SKM-1 treated with dmso at 0.1 percent for 144 hours (cell line): ENCODE results near the gene AKAP9.
"Not testable (repeated sequence)": the region's sequence is repeated elsewhere in the genome, so short reads cannot be mapped to it uniquely, and the experiment has no call there.

Experiments used
- DNase-seq: peaks from one replicate; lab custom pipeline; 2025; ENCODE audit not compliant: unreplicated experiment; lab: John Stamatoyannopoulos, UW

AKAP9 gene

DNA sequence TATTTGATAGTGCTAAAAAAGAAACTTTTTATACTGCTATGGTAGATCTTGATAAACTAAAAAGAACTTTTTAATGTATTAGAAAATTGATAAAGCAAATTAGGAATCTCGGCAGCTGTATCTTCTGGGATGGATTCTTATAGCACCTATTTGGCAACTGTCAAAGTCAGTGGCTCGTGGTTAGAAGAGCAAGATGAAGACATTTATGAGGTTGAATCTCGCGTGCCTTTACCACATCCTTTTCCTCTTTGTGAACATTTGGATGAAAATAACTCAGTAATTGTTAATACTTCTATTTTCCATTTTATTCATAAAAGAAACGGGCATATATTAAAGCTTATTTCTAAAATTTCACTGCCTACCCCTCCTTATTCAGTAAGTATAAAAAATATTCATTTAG is 117.4 kb downstream of the AKAP9 start:
- peak; percentile 15 for DNase-seq

GRCh38 chr7:92058899-92059298 is 118.2 kb downstream of the AKAP9 start:
- DNase-seq, result no peak

- DNase-seq, result no peak
Observed at GRCh38 chr7:92061154-92061553, 120.5 kb downstream of the AKAP9 start.

- DNase-seq, result no peak
Observed at GRCh38 chr7:92064438-92065029, 123.9 kb downstream of the AKAP9 start.

DNA sequence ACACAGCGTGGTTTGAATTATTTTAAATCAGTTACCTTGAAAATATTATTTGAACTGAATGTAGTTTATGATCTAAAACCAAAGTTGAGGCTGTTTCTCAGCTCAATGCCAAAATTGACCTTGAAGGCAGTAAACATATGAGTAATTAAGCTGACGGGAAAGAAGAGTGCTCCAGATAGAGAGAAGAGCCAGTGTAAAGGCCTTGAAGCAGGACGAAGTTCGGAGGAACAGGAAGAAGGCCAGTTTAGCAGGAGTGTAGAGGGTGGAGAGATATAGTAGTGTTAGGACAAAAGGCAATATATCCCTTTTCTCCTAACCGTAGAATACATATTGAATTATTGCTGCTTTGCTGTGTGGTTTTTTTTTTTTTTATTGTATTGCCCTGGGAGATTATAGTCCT is 130.4 kb downstream of the AKAP9 start:
- no peak for DNase-seq

DNA sequence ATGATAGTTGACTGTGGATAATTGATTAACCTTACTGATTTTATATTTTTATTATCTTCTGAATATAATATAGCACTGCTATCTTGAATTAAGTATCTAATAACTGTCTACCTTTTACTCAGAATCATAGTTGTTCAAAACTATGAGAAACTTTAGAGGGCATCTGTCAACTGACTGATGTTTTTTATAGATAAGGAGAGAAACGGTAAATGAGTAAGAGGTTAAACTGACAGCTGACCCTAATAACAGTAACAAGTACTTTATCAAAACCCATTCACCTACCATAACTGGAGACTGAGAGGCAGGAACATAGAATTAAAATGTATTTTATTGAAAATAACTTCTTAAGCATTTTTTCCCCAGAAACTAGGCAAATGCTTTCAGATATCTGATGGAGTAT is 131.5 kb downstream of the AKAP9 start:
- DNase-seq, result no peak

DNA sequence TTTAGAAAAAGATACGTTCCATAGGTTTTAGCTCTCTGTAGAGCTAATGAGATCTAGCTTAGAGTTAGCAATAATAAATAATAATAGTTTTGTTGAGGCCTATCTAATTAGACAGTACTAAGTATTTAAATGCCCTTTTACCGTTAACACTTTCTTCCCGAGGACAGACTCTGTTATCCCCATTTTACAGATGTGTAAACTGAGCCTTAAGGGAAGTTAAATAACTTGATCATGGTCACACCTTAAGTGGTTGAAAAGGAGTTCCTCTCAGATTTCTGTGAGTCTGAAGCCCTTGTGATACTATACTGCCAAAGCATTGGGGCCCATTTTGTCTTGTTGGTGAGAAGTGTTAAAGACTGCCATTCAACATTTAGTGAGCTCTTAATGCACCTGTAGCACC is 132.0 kb downstream of the AKAP9 start:
- no peak for DNase-seq

- DNase-seq, result no peak
Observed at GRCh38 chr7:92075455-92076158, 134.9 kb downstream of the AKAP9 start.

GRCh38 chr7:92076509-92076908 is 135.8 kb downstream of the AKAP9 start:
- DNase-seq, result no peak

DNA sequence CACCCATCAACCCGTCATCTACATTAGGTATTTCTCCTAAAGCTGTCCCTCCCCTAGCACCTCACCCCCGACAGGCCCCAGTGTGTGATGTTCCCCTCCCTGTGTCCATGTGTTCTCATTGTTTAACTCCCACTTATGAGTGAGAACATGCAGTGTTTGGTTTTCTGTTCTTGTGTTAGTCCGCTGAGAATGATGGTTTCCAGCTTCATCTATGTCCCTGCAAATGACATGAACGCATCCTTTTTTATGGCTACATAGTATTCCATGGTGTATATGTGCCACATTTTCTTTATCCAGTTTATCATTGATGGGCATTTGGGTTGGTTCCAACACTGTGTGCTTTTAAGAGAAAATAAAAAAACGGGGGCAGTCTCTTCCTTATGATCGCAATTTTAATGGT is 143.3 kb downstream of the AKAP9 start:
- not testable (repeated sequence) for DNase-seq

DNA sequence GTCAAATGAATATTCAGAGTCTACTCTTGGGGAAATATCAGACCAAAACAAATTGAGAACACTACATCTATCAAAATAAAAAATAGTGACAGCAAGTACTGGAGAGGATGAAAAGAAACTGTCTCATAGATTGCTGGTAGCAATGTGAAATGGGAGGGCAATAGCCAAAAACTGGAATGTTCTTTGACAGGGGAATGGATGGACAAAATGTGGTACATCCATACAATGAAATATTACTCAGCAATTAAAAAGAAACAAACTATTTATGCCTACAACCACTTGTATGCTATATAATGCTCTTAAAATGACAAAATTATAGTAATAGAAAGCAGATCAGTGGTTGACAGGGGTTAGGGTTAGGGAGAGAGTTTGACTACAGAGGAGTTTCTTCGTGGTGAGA is 147.6 kb downstream of the AKAP9 start:
- no peak for DNase-seq

DNA sequence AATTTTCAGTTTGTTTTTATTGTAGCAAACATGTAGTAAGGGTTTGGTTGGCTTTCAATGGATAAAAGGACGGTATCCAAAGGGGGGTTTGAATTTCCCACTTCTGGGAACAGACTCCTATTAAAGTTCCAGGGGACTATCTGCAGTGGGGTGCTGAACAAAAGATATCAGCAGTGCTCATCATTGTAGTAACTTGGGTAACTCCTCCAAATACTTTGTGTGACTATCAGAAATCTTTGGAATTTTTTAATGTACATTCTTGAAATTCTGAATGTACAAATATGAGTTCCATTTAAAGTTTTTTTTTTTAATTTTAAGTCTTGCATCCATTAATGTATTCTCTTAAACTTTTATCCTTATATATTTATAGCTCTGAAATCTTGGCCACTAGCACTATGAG is 151.5 kb downstream of the AKAP9 start:
- no peak for DNase-seq

DNA sequence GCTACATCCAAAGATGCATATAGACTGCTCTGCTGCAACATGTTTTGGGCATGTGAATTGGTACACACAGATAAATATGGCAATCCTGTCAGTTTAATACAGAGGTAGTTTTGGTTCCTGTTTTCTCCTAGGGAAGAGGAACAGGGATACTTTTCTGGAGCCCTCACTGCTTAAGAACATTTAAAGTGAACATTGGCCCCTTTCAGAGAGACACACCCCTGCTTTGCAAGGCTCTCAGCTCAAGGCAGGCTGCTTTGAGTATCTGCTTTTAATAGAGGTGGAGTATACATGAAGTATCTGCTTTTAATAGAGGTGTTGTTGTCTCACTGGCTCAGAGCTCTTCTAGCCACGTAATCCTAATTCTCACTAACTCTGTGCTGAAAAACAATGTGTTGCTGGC is 154.7 kb downstream of the AKAP9 start:
- no peak for DNase-seq

DNA sequence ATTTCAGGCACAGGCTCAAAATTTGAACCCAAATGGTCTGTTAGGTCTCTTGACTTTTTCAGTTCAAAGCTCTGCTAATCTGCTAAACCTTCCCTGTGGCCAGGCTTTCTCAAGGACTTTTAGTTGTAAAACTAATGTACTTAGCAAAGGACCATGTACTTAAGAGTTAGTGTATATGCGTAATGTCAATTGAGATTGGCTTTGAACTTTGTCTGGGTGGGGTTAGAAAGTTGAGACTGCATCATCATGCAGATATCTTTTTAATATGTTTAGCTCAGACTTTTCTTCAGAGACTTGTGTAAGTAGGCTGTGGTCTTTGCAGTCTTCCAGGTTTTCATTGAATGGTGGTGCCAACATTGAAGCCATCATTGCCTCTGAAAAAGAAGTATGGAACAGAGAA is 159.9 kb downstream of the AKAP9 start:
- DNase-seq, result no peak

GRCh38 chr7:92102862-92103261 is 162.2 kb downstream of the AKAP9 start:
- not testable (repeated sequence) for DNase-seq

GRCh38 chr7:92108821-92109220 is 168.2 kb downstream of the AKAP9 start:
- no peak for DNase-seq

- DNase-seq, result no peak
Observed at GRCh38 chr7:92110857-92111256, 170.2 kb downstream of the AKAP9 start.

GRCh38 chr7:92115821-92116220 is 175.2 kb downstream of the AKAP9 start:
- DNase-seq, result no peak

DNA sequence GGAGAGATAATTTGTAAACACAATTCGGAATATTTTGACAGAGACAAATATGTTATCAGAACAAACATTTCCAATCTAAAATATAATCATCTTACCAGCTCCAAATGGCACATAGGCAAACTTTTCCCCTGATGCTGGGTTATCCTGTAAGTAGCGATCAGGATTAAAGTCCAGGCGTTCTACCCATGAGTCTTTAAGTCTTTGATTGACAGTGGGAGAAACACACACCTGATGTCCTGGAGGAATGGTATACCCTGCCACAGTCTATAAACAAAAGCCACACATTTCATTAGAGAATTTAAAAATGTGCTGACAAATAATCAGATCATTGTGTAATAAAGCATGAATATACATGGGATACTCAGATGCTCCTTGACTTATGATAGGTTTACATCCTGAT is 176.3 kb downstream of the AKAP9 start:
- DNase-seq, result no peak

DNA sequence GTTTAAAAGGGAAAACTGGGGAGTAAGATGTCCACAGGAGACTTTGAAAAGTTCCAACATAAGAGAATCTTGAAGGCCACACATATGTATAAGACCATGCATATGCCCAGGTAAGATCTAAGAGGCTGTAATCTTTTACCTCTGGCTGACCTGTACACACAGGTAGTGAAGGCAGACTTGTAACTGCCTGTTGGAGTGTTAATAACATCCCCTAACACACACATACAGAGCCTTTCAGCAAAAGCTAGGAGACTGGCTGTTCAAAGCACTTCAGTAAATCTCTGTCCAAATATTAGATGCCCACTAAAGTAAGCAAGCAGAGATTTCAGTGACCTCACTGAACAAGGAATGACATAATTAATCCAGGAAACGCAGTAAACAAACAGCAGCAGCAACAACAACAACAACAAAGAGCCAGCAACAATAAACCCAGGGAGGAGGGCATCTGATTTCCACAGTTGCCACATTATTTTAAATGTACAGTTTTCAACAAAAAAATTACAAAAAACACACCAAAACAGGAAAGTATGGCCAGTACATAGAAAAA is 178.6 kb downstream of the AKAP9 start:
- no peak for DNase-seq

DNA sequence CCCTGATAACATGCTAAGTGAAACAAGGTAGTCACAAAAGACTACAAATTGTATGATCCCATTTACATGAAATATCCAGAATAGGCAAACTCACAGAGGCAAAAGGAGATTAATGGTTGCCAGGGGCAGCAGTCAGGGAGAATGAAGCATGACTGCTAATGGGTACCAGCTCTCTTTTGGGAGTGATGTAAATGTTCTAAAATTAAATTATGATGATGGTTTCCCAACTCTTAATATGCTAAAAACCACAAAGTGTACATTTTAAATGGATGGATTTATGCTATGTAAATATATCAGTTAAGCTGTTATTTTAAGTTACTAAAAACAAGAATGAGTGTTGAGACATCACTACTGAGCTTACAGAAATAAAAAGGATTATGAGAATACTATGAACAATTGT is 181.0 kb downstream of the AKAP9 start:
- DNase-seq, result no peak

DNA sequence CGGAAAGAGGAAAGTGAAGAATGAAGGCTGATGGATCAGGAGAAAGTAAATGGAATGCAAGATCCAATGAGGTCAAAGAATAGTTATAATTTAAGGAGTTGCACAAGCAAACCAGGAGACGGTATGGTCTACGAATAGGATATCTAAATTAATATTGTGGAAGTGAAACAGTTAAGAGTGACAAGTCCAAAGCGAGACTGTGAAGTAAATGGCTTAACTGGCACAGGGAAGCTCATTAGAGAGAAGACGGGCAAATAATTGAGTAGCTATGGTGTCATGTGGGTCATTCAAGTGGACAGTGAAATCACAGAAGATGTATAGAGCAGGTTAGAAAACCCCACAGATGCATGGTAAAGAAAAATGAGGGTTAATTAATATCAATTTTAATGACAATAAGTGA is 190.4 kb downstream of the AKAP9 start:
- no peak for DNase-seq
